HL-60/S4 (cell line): Measurements from ENCODE around the gene TMEM14B.
"Not testable (repeated sequence)": the region's sequence is repeated elsewhere in the genome, so short reads cannot be mapped to it uniquely, and the experiment has no call there.

ENCODE experiments used
- in situ Hi-C: fragments of 300-500 bp; cut with MboI; formaldehyde crosslinking; loops from 2 replicates; pipeline ENCODE4 v1.14.3; 2022; ENCODE audit warnings: low sequenced_read_pairs

Gene TMEM14B

GRCh38 chr6:10745116-10745515 lies 2.5 kb upstream of the TMEM14B start:
- in situ Hi-C loops: no loop called here

- in situ Hi-C loops: no loop called here
Measured at GRCh38 chr6:10746915-10747250, 722 bp upstream of the TMEM14B start.

GRCh38 chr6:10749734-10750133 lies 2.1 kb downstream of the TMEM14B start:
- in situ Hi-C loops: no loop called here

DNA sequence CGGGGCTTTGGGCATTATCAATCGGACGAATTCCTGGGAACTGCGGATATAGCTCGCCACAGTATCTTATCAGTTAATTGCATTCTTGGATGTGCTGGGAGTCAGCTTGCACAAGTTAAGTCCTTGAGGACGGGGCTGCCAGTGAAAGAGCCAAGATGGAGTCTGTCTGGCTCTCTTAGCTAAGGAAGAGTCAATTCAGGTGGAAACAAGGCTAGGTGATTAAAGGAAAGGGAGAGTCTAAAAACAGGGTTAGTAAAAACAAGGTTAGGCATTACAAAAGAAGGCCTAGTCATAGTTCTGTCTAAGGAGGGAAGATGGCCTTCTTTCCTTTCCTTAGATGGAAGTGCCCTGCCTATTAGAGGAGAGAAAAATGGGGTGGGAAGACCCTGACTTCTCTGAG lies 3.0 kb downstream of the TMEM14B start:
- in situ Hi-C loops: not testable (repeated sequence)

DNA sequence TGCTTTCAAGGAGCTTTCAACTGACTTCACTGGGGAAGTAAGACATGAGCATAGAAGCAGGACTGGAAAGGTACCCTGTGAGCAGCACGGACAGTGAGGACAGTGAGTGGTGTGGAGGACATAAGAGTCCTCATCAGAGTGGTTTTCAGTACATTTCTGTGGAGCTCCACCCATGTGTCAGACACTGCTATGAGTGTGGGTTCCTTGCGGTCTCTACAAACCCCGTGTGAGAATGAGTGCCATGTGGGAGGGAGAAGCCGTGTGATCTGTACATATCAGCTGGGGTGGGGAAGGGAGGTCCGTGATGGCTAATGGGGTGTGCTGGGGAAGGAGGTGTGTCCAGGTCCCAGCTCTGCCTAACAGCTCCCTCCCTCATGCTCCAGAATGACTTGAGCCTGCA lies 4.2 kb downstream of the TMEM14B start:
- in situ Hi-C loops: not testable (repeated sequence)

- in situ Hi-C loops: no loop called here
Measured at GRCh38 chr6:10756085-10756484, 8.5 kb downstream of the TMEM14B start.

DNA sequence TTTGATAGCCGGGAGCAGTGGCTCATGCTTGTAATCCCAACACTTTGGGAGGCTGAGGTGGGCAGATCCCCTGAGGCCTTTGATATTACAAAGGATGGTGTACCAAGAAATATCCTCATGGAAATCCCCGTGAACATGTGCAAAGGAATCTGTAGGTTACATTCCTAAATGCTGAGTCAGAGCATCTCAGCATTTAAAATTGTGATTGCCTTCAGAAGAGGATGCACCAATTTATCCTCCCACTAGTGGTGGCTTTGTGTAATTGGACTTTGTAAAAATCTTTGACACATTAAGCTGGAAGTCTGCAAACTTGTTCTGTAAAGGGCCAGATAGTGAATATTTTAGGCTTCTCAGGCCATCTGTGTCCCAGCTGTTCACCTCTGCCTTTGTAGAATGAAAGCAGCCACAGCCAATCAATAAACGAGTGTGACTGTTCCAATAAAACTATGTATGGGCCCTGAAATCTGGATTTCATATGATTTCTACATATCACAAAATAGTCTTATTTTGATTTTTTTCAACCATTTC lies 11.8 kb downstream of the TMEM14B start:
- in situ Hi-C loops: no loop called here

- in situ Hi-C loops: no loop called here
Measured at GRCh38 chr6:10759884-10760329, 12.3 kb downstream of the TMEM14B start.

- in situ Hi-C loops: no loop called here
Measured at GRCh38 chr6:10763006-10763405, 15.4 kb downstream of the TMEM14B start.

- in situ Hi-C loops: no loop called here
Measured at GRCh38 chr6:10769419-10769818, 21.8 kb downstream of the TMEM14B start.

- in situ Hi-C loops: no loop called here
Measured at GRCh38 chr6:10771371-10771894, 23.8 kb downstream of the TMEM14B start.

DNA sequence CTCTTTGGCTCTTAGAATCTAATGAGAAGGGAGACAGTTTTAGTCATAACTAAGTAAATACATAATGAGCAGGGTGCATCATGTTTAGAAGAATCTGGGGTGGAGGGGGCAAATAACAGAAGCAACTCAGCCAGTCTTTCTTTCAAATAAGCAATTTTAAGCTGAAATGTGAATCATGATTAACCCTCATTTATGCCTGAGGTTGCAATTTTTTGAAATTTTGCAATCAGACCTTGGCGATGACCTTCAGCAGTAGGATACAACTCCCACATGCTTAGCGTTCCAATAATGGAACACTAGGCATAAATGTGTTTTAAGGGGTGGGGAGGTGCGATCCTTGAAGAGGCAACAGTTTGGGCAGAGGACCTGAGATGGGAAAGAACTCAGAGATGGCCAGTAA lies 30.6 kb downstream of the TMEM14B start:
- in situ Hi-C loops: no loop called here

DNA sequence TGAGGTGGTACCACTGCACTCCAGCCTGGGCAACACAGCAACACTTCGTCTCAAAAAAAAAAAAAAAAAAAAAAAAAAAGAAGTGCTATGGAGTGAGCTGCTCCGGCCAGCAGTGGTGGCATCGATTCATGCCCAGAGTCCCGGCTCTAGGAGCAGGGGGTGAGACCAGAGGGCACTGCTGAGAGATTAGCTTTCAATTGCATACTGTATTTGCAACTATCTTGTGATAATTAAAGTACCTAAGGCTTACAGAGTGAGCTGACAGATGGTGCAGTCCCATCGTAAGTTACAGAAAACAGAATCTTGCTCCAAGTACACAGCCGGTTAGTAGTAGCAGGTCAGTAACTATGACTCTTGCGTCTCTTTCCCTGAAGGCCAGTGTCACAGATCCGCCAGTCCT lies 31.5 kb downstream of the TMEM14B start:
- in situ Hi-C loops: no loop called here

- in situ Hi-C loops: loop anchor here (10.0 kb wide), 1 partner anchor 277 kb away; no protein-coding TSS in a partner anchor
Measured at GRCh38 chr6:10791673-10792072, 44.1 kb downstream of the TMEM14B start.

GRCh38 chr6:10792101-10792500 lies 44.5 kb downstream of the TMEM14B start:
- in situ Hi-C loops: loop anchor here (10.0 kb wide), 1 partner anchor 277 kb away; no protein-coding TSS in a partner anchor

- in situ Hi-C loops: loop anchor here (10.0 kb wide), 1 partner anchor 278 kb away; no protein-coding TSS in a partner anchor
Measured at GRCh38 chr6:10793035-10793434, 45.4 kb downstream of the TMEM14B start.

- in situ Hi-C loops: loop anchor here (10.0 kb wide), 1 partner anchor 279 kb away; no protein-coding TSS in a partner anchor
Measured at GRCh38 chr6:10793695-10794094, 46.1 kb downstream of the TMEM14B start.

- in situ Hi-C loops: loop anchor here (10.0 kb wide), 1 partner anchor 279 kb away; no protein-coding TSS in a partner anchor
Measured at GRCh38 chr6:10794239-10794638, 46.6 kb downstream of the TMEM14B start.

DNA sequence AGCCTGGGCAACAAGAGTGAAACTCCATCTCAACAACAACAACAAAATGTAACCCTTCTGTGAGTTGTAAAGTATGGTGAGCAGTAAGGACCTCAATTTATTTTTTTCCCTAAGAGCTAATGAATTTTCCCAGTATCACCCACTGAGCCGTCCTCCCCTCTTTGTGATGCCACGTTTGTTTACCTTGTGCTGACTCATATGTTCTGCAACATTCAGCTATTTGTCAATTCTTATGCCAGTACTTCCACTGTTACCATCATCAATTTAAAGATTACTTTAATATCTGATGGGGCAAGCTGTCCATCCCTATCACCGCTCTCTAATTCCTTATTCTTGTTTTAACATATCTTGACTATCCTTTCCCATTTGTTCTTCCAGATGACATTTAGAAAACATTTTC lies 53.2 kb downstream of the TMEM14B start:
- in situ Hi-C loops: no loop called here

DNA sequence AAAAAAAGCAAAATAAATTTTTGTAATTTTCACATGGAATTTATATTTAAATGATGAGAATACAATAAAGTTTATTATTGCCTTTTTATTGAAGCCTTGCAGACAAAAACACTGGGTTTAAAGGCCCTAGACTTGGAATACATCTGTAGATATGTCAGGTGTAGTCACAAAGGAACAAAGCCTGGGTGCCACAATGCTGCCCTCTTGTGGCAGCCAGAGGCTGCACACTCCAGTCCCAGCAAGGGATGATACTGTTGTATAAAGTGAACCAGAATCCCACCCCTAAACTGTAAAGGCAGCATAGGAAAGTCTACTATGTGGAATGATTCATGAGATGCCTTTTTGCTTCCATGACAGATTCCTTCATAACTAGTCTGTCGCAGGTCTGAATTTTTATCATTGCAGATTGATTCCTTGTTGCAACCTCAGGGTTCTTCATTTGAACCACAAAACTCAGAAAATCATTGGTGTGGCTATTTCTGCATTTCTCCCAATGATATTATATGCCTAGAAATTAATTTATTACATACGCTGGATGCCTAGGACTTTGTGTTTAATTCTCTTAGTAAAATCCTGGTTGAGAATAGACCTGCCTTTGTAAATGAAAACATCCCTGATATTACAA lies 53.7 kb downstream of the TMEM14B start:
- in situ Hi-C loops: no loop called here
